Adipose tissue (tissue), 3 donors: ENCODE results near the gene PGM1. TPM values are rescaled to one million over a fixed set of nuclear protein-coding genes. Genes with fewer than 3 reads are reported as not detected.

Experiments
- H3K27ac ChIP-seq: one replicate; pipeline ENCODE4 v1.5.1; 2013; ENCODE audit warnings: low read depth, low read length
- WGBS, 3 donors: extraction: QIAGEN DNeasy Blood & Tissue Kit; methylation state at CpG; one replicate each; pipeline ENCODE4 v1.1.7; 2013; 5-methylcytosine and 5-hydroxymethylcytosine counted together
- polyA plus RNA-seq, 3 donors: library from polyadenylated mRNA; stranded (reverse); fragments of 200-250 nt; gene quantifications; one replicate each; pipeline ENCODE4 v1.2.3, GENCODE V29; 2013
- donor health status: healthy with polysubstance abuse.
- donor health status: Bipolar disorder and iron deficiency.
- donor health status: healthy.

Gene PGM1
- polyA plus RNA-seq, 3 donors: 65.3 to 152 (median 86.2) TPM

- 98 to 100% (median 100%) methylated on average over 1 of the region's 1 CpG for WGBS, 3 donors
- no peak overlapping the region for H3K27ac ChIP-seq
Observed at GRCh38 chr1:63648689-63649088, 55.5 kb downstream of the PGM1 start.

DNA sequence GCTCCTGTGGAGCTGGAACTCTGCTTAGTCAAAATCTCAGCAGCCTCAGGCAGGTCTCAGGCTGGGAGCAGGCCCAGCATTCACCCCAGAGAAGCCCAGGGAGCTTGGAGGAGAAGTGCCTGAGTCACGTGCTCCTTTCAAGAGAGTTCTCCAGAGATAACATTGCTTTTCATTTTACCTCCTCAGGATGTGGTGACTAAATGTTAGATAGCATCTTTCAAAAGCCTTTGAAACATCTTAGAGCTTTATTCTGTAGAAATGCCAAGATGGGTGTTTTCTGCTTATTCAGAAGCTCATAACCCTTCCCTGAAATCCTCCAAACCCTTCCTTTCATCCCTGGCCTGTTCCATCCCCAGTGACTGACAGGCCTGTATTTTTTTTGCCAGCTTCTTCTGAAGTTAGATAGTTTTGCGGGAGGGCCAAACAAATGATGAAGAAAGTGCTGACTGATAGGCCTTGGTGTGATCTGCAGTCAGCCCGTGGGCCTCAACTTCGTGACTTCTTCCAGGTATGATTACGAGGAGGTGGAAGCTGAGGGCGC lies 58.0 kb downstream of the PGM1 start:
- H3K27ac ChIP-seq: no peak overlapping the region
- WGBS, 3 donors: 72 to 82% (median 78%) methylated on average over 6 of the region's 6 CpGs

- WGBS, 3 donors: 79 to 95% (median 95%) methylated on average over 6 of the region's 6 CpGs
- H3K27ac ChIP-seq: no peak overlapping the region
Observed at GRCh38 chr1:63653976-63654375, 60.8 kb downstream of the PGM1 start.

GRCh38 chr1:63659448-63659847 lies 66.2 kb downstream of the PGM1 start:
- 89 to 95% (median 90%) methylated on average over 7 of the region's 7 CpGs for WGBS, 3 donors

DNA sequence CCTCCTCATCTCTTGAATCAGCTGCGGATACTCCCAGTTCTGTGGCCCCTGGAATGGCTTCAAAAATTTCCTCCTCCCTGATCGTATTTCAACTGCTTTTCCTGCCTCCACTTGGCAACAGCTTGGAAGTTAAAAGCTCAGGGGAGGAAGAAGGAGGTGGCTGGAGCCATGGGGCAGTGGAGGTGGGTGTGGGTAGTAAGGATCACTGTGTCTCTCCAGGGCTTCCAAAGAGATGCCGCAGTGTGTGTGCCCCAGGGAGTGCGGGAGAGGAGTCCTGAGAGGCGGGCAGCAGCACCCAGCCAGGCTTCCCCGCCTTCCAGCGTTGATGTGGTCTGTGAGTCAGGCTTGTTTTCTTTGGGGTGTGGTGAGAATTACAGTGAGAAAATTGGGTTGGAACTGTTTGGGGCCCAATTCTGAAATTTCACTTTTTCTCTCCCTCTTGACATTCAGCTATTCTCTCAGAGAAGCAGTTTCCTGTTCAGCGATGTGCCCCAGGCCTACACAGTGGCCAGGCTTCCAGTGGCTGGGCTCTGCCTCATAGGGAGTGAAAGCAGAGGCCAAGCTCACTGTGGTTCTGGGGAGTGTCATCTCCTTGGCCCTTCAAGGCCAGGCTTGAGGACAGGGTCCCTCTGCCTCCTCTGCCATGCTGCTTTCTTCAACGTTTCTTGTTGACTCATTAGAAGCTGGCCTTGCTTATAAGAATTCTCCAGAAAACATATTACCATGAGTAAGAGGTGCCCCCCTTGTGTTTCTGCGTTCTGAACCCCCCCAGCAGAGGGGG lies 69.0 kb downstream of the PGM1 start:
- WGBS, 3 donors: 54 to 71% (median 55%) methylated on average over 10 of the region's 10 CpGs

More at GRCh38 chr1:63659448-63659847, 66.2 kb downstream of the PGM1 start:
- no peak overlapping the region for H3K27ac ChIP-seq

DNA sequence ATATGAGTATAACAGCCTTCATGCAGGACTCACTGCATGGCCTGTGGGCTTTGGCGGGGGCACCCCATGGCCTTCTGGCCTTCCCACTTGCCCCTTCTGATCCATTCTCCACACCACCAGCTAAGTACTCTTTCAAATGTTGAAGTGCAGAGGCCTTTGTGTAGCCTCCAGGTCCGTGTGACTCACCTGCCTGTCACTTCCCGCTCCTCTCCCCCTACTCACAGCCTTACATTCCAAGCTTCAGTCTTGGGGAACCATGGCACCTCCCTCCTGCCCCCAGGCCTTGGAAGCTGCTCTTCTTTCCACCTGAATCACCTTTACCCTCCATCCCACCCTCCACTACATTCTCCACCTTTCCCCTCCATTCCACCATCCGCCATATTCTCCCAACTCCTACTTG lies 69.6 kb downstream of the PGM1 start:
- WGBS, 3 donors: 93 to 94% (median 93%) methylated on average over 4 of the region's 4 CpGs
- H3K27ac ChIP-seq: no peak overlapping the region

More for the DNA sequence above, 69.0 kb downstream of the PGM1 start:
- no peak overlapping the region for H3K27ac ChIP-seq

DNA sequence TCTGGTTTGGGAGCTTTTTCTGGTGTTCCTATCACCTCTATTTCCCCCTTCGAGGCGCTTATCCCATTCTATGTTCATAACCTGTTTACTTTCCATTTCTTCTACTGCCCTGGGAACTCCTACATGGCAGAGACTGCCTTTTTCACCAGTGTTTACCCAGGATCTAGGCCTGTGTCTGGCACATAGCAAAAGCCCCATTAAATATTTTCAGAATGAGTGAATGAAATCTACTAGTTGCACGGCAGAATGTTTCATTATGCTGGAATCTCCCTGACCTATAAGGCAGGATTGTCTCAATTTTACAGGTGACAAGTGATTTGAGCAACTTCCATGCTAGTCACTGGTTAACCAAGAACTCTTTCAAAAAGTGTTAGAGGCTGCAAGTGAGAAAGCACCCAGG lies 70.1 kb downstream of the PGM1 start:
- H3K27ac ChIP-seq: no peak overlapping the region
- 78 to 92% (median 90%) methylated on average over 3 of the region's 3 CpGs for WGBS, 3 donors

GRCh38 chr1:63663873-63664272 lies 70.7 kb downstream of the PGM1 start:
- 94 to 97% (median 95%) methylated on average over 5 of the region's 5 CpGs for WGBS, 3 donors
- H3K27ac ChIP-seq: no peak overlapping the region

- H3K27ac ChIP-seq: no peak overlapping the region
- WGBS, 3 donors: 96 to 100% (median 96%) methylated on average over 2 of the region's 2 CpGs
Observed at GRCh38 chr1:63664742-63665141, 71.5 kb downstream of the PGM1 start.

DNA sequence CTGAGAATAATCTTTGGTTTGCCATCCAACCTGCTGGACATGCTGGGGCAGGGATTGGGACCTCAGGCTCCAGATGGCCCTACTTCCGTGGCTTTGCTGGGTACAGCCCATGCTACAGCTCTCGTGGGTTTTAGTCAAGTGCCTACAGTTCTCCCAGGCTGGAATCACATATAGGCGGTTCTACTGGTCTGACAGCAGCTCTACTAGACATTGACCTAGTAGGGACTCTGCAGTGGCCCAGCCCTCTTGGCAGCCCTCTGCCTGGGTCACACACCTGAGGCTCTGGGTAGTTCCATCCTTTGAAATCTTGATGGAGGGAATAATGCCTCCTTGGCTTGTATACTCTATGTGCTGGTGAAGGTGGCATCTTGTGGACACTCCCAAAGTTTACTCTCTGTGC lies 72.2 kb downstream of the PGM1 start:
- WGBS, 3 donors: 96 to 97% (median 96%) methylated on average over 3 of the region's 3 CpGs
- no peak overlapping the region for H3K27ac ChIP-seq

DNA sequence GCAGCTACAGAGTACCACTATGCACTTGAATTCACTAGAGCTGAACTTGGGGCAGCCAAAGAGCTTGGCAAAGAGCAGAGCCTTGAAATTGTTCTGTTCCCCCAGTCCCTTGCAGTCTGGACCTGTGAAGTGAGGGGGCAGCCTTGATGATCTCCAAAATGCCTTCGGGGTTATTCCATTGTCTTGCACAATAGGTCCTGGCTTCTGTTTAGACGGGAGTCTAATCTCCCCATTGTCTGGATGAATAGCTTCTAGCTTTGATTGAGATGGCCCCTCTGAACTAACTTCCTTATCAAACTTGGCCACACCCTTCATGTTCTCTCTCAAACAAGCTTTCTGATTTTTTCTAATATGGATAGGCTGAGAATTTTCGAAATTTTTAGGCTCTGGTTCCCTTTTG lies 72.6 kb downstream of the PGM1 start:
- WGBS, 3 donors: 76 to 87% (median 81%) methylated on average over 3 of the region's 3 CpGs
- no peak overlapping the region for H3K27ac ChIP-seq

DNA sequence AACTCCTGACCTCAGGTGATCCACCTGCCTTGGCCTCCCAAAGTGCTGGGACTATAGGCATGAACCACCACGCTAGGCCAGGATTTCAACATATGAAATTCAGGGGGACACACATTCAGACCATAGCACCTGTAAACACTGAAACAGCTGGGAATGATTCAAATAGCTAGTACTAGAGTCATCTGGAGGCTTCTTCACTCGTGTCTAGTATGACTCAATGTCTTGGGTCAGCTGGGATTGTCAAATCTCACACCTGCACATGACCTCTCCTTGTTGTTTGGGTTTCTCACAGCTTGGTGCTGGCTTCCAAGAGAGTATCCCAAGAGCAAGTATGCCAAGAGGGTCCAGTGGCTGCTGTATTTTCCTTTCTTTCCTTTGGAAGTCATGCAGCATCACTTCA lies 75.1 kb downstream of the PGM1 start:
- H3K27ac ChIP-seq: no peak overlapping the region
- WGBS, 3 donors: 76 to 88% (median 78%) methylated on average over 2 of the region's 2 CpGs

DNA sequence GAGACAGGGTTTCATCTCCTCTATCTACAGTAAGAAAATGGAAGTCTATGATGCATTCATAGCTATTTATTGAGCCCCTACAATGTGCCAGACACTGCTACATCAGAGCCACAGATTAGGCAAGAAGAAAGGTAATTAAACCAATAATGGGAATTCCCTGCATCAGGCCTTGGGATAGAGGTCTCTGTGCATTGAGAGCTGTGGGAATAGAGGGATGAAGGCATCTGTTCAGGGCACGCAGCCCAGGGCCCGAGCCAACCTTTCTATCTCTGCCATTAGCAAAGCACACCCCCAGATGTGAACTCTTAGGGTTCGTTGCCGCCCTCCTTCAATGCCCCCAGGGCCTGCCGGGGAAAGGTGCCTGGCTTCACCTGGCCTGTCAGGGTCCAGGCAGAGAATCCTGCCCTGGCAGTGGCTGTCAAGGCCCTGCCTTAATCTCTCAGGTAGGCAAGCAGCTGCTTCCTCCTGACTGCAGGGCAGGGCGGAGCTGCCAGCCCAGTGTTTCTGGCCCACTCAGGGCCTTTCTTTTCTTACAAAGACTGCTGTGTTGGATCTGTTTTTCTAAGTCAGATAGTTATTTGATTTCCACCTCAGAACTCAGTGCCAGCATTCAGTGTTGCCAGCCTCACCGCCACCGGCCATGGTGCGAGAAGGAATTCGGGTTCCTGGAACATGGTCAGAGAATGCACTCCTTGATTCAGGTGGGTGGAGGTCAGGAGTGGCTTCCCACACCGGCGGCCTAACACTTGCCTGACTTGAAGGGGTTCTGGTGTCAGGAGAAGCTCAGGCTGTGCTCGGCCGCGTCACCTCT lies 76.1 kb downstream of the PGM1 start:
- no peak overlapping the region for H3K27ac ChIP-seq
- 42 to 93% (median 82%) methylated on average over 14 to 15 of the region's 15 CpGs for WGBS, 3 donors

DNA sequence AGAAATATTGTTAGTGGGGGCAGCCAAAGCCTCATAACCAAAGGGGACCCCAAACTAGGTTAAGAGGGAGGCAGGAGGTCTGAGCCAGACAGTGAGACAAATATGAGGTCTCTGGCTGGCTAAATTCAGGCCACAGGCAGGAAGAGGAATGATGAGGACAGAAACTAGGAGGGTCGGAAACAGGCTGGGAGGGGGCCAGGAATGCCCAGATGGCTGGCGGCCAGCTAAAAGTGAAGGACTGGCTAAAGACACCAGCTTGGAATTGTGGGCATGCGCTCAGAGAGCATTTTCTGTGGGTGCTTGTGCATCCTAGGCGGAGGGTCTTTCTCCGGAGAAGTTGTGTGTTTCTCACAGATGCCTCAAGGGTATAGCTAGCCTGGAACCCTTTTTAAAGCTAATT lies 77.0 kb downstream of the PGM1 start:
- 86 to 94% (median 86%) methylated on average over 5 of the region's 5 CpGs for WGBS, 3 donors

GRCh38 chr1:63671514-63671913 lies 78.3 kb downstream of the PGM1 start:
- no peak overlapping the region for H3K27ac ChIP-seq
- 88 to 96% (median 93%) methylated on average over 1 of the region's 1 CpG for WGBS, 3 donors

More for the DNA sequence above, 77.0 kb downstream of the PGM1 start:
- no peak overlapping the region for H3K27ac ChIP-seq

DNA sequence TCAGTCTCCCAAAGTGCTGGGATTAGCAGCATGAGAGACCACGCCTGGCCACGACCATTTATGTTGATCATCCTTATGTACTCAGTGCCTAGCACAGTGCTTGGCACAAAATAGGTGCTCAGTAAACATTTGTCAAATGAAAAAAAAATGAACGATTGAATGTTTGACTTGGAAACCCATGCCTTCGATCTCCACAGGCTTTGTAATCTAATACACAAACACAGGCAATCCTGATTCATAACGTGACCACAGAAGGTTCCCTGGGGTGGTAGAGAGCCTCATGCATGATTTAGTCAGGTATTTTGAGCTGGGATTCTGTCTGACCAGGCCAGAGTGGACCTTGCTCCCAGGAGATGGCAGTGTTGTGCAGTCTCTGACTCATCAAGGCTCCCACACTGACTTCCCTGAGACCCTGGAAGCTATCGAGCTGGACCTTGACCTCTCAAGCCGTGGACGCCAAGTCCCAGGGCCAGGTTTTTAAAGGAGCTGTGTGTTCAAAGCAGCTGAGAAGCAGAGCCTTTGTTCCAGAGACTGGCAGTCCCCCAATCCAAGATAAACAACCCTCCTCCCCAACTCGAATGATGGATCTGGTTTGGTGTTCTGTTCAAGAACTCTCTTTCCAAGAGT lies 81.1 kb downstream of the PGM1 start:
- no peak overlapping the region for H3K27ac ChIP-seq
- WGBS, 3 donors: 16 to 57% (median 52%) methylated on average over 9 of the region's 9 CpGs

- 31 to 76% (median 62%) methylated on average over 6 of the region's 6 CpGs for WGBS, 3 donors
- H3K27ac ChIP-seq: no peak overlapping the region
Observed at GRCh38 chr1:63674865-63675419, 81.7 kb downstream of the PGM1 start.

GRCh38 chr1:63675420-63675931 lies 82.3 kb downstream of the PGM1 start:
- no peak overlapping the region for H3K27ac ChIP-seq
- WGBS, 3 donors: 34 to 59% (median 56%) methylated on average over 9 of the region's 9 CpGs
